T-helper 2 cell (primary cell): ENCODE results near the gene MYBBP1A.
"Not testable (repeated sequence)": the region's sequence is repeated elsewhere in the genome, so short reads cannot be mapped to it uniquely, and the experiment has no call there.

Source experiments
- DNase-seq, 5 experiments: peaks; one replicate each; pipeline versions ENCODE4 v3.0.0 to v3.0.0-alpha.2; 2012 to 2022

Gene MYBBP1A

DNA sequence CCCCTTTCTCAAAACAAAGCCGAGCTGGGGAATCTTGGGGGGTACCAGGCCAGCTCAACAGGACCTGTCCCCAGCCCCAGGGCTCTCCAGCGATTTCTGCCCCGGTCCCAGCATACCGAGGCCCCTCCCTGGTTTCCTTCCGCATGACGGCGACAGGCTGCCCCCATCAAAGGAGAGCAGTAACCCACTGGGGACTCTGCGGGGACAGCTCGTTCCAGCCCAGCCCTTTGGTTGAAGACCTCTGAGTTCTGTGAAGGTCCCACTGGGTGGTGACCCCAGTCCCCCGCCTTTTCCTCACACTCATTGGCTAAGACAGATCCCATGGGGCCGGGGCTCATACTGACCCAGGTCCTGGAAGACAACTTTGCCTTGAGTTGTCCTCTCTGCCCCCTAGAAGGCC is 33.2 kb upstream of the MYBBP1A start:
- no peak for DNase-seq

DNA sequence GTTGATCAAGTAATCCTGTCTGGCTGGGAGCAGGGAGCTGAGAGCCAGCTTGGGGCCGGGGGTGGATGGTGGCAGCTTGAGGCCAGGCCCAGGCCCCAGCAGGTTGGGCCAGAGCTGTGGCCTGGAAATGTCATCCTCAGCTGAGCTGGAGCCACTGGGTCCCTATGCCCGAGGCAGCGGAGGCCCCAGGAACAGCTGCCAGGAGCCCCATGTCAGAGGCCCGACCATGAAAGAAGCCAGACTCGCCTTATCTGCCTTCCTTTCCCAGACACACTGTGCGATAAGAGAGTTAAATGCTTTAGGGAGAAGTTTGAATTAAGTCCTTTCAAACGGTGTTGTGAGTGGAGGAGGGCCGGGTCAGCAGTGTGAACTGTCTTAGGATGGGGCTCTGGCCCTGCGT is 32.6 kb upstream of the MYBBP1A start:
- no peak for DNase-seq

DNA sequence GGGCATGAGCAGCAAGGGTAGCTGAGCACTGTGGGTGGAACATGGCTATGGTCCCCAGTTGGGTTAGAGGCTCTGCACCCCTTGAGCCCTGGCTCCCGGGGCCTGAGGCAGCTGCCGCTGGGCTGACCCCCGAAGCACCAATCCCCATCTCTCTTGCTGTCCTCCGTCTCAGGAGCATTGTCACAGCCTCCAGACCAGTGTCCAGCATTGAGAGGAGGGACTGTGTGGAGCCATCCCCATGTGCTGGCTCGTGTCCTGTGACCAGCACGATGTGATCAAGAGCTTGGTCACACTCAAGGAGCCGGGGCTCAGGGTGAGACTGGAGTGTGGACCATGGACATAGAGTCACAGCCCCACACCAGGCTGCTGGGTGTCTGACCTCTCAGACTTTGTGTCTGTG is 32.0 kb upstream of the MYBBP1A start:
- DNase-seq = no peak

DNA sequence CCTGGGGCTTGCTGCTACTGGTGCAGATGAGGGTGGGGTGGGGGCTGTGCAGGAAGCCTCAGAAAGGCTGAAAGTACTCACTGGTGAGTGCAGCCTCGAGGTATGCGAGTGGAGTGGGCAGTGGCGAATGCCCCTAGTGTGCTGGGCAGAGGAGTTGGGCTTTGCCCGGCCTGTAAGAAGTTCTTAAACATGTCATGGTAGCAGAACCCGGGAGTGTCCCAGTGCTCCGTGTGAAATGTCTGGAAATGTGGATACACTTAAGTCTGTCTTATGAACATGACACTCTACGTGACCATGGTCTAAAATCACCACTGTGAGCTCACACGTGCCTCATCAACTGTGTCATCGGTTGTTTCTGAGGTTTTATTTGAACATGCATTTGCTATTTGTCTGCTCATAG is 30.9 kb upstream of the MYBBP1A start:
- DNase-seq = no peak

DNA sequence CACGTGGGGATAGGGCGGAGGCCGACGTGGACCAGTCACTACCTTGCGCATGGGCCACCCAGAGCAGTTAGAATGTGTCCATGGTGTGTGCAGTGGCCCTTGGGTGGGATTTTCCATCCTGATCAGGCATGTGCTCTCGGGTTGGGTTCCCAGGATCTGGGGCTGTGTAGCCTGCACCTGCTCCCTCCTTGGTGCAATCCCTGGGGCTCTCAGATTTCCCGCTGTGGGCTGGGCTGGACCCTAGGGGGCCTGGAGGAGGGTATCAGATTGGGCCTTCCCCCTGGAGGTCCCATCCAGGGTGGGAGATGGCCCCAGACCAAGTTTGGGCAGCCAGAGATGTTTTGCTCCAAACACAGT is 30.4 kb upstream of the MYBBP1A start:
- DNase-seq = no peak

DNA sequence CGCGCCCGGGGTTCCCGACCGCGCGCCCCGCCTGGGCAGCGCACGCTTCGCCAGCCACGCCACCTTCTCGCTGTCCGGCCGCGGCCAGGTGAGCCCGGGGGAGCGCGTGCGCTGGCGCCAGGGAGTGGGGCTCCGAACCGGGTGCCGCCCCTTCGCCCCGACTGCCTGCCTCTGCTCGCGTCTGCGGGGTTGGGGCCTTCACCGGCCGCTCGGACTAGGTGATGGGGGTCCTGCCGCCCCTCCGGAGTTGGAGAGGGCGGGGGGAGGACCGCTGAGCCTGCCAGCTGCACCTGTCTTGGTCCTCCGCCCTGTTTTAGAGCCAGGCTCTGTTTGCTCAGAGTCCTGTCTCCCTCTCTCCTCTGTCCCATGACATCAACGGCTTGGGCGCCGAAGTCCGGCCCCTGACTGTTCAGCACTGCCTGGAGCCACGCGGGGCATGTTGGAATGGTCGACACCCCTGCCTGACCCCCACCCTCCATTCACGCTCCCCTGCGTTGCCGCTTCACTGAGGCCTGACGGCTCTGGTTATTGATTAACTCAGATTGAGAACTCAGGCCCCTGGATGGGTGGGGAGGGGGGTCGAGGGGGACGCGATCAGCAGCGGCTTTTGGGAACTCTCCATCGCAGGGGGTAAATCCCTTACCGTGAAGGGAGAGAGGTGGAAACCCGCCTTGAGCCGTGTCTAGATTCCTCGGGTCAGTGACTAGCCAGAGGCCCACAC is 29.9 kb upstream of the MYBBP1A start:
- DNase-seq = no peak

DNA sequence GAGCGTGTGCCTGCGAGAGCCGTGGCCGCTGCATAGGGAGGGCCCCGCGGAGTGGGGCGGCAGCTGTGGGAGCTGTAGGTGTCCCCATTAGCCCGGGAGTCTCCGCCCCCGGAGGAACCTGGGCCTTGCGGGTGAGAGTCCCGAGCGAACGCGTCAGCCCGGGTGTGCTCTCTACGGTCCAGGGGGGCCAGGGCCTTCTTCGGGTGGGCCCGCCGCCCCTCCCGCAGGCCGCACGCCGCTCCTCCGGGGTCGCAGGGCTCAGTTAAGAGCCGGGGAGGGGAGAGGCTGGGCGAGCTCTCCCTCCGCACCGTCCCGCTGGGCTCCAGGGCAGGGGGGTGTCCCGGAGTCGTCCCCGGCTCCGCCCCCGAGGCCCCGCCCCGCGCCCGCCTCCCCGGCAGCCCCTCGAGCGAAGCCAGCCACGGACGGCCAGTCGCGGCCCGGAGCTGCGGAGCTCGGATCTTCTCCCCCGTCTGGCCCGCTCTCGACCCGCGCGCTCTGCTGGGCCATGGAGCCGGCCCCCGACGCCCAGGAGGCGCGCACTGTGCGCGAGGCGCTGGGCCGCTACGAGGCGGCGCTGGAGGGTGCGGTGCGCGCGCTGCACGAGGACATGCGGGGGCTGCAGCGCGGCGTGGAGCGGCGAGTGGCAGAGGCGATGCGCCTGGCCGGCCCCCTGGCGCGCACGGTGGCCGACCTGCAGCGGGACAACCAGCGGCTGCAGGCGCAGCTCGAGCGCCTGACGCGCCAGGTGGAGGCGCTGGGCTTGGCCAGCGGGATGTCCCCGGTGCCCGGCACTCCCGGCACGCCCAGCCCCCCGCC is 29.1 kb upstream of the MYBBP1A start, which contains the start of gene SMTNL2:
SMTNL2 (plus strand) TSS at position 429 of the 816 bp plus-strand sequence; CDS start at position 506, 77 bp downstream.
- DNase-seq = peak in 1 of 5 experiments; percentile 13

DNA sequence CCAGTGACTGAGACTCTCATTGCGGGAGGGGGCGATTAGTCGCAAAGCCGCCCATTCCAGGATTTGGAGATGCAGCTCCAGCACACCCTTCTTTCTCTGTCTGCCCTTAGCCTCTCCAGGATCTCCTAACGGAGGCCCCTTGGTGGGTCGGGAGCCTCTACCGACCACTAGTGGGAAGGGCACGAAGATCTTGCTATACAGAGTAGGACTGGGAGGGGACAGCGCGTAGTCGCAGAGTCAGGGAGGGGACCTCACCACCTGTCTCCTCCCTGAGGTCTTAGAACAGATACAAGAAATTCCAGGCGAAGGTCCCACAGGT is 28.6 kb upstream of the MYBBP1A start:
- DNase-seq = no peak

DNA sequence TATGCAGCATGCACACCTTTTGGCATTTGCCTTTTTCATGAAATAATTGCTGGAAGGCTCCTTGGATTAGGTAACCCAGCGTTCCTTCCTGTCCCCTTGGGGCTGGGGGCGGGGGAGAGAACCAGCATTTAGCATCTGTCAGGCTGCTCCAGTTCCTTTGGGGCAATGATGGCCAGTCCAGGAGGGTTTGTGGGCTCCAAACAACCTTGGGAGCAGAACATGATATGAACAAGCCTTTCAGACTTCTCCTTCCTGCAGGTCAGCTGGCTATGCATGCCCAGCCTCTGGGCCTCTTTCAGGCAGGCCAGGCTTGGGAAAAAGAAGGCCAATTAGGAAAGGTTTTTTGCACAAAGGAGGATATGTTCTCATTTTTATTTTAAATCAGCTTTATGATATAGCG is 28.0 kb upstream of the MYBBP1A start:
- no peak for DNase-seq

DNA sequence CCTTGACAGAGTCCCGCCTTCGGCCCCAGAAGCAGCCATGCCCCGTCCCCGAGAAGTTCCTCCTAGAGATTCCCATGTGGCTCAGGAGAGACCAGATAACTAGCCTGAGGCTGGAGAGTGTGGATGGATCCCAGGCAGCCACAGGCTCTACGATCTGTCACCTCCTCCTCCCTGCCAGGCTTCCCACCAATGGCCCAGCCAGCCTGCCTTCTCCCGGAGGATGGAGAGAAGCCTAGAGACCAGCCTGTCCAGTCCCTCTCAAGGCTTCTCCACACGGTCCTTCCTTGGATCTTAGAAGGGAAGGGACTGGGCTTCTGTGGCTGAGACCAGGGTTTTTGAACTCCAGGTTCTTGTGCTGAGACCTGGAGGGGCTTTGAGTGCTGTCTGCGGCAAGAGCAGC is 27.5 kb upstream of the MYBBP1A start:
- DNase-seq = no peak

DNA sequence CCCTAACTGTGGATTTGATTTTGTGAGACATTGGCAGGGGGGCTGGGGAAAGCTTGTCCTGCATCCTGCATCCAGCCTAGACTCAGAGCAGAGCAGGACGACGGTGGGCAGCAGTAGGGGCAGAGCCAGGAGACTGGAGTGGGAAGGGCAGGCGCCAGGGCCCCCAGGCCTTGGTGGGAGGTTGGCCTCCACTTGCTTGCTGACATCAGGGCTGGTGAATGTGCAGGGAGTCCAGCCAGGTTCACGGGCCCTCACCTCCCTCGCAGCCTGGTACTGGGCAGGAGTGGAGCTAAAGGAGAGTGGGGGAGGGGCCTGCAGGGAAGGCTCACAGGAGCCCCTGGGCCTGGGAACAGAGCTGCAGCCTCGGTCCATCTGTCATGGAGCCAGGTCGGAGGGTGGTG is 26.9 kb upstream of the MYBBP1A start:
- no peak for DNase-seq

DNA sequence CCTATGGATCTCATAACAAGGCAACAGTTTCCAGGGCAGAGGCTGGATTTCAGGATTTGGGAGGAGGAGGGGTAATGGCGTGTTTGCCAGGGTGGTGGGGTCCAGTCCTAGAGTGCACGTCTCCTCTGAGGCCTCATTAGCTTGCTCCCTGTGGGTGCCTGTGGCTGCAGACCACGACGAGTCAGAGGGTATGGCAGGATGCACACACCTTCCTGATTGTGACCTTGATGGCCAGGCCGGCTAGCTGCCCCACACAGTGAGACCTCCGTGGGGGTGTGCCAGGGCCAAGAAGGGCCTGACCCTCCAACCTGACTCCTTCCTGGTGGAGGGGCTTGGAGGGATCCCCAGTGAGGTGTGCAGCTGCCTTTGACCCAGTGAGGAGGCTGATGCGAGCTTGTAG is 25.1 kb upstream of the MYBBP1A start:
- no peak for DNase-seq

DNA sequence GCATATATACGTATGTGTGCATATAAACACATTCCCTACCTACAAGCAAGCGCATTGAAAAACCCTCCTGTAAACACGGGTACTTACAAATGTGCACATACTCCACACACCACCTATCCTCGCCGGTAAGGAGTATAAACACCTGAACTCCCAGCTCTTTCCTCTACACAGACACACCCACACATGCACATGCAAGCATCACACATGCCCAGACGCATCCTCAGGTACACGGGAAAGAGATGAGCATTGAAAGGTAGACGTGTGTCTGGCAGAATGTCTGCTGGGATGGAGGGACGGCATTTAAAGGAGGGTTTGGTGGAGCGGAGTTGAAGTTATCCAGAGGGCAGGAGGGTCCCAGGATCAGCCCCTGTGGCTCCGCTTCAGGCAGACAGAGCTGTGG is 24.5 kb upstream of the MYBBP1A start:
- no peak for DNase-seq

DNA sequence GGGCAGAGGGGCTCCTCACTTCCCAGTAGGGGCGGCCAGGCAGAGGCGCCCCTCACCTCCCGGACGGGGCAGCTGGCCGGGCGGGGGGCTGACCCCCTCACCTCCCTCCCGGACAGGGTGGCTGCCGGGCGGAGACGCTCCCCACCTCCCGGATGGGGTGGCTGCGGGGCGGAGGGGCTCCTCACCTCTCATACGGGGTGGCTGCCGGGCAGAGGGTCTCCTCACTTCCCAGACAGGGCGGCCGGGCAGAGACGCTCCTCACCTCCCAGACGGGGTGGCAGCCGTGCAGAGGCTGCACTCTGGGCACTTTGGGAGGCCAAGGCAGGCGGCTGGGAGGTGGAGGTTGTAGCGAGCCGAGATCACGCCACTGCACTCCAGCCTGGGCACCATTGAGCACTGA is 23.2 kb upstream of the MYBBP1A start:
- DNase-seq = not testable (repeated sequence)

DNA sequence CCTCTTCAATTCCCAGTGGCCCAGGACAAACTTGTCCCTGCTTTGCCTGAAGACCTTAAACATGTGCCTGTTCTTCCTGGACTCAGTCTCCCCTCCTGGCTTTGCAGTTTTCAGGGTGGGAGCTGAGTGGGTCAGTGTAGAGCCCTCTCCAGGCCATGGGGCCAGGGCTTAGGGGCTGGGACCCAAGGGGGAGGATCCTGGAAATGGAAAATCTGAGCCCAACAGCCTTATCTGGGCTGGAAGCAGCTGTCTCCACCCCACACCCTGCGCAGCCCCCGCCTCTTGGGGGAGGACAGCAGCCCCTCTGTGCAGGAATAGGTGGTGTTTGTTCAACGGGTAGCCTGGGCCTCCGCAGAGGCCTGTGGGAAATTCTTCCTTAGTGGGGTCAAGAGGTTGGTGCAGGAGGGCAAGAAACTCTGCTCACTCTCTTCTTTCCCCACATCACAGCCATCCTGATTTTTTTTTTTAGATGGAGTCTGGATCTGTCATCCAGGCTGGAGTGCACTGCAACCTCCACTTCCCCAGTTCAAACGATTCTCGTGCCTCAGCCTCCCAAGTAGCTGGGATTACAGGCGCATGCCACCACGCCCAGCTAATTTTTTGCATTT is 22.3 kb upstream of the MYBBP1A start:
- no peak for DNase-seq

DNA sequence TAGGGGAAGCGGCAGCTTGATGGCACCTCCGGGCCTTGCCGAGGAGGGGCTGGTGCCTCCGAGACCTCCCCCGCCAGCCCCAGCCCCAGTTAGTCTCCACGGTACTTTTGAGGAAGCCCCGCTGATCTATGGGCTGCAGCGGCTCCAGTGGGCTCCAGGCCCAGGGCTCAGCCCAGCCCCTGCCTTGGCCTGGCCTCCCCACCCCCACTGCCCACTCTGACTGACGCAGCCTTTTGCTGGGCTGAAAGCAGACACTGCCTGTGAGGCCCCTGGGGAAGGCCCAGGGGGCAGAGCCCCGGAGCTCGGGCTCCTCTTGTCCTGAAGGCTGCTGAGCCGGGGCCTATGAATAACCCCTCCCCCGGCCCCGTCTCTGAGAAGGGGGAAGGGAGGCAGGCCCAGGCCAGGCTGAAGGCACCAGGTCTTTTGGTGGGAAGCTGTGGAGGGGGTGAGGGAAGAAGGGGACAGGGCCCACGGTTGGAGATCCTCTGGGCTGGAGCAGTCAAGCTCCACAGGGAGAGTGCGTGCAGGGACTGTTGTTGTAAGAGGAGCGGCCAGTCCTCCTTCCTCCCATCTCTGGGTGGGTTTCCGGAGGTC is 21.6 kb upstream of the MYBBP1A start:
- DNase-seq = no peak

DNA sequence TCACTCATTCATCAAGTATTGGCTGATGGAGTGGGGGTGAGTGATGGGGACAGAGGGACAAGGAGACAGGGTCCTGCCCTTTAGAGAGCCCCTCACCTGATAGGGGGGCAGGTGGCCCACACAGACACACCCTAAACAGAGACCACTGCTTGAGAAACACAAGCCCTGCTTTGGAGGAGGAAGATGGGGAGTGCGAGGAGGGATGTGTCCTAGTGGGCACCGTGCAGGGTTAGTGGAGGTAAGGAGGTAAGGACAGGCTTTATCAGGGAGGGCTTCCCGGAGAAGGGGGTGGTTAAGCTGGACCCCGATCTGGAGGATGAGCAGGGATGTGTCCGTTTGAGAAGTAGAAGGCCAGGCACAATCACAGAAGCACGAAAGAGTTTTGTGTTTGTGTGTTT is 21.0 kb upstream of the MYBBP1A start:
- no peak for DNase-seq

DNA sequence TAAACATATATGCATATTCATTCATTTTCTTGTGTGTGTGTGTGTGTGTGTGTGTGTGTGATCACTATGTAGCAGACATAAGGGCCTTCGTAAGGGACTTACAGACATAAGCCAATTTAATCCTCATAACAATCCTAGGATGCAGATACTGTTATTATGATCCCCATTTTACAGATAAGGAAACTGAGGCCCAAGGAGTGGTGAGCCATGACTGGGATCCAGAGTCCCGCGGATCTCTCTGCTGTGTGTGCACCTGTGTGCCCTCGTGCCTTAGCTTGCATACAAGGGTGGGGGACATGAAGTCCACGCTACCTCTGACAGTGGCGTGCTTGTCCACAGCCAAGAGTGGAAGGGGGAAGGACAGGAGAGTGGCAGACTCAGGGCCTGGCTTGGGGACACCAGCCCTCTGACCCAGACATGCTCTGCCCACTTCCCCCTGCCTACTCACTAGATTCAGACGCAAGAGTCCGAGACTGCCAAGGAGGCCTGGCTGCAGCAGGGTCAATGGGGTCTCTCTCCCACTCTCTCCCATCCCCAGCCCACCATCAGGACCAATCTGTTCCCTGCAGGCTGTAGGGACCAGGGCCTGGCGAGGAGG is 19.4 kb upstream of the MYBBP1A start:
- no peak for DNase-seq

DNA sequence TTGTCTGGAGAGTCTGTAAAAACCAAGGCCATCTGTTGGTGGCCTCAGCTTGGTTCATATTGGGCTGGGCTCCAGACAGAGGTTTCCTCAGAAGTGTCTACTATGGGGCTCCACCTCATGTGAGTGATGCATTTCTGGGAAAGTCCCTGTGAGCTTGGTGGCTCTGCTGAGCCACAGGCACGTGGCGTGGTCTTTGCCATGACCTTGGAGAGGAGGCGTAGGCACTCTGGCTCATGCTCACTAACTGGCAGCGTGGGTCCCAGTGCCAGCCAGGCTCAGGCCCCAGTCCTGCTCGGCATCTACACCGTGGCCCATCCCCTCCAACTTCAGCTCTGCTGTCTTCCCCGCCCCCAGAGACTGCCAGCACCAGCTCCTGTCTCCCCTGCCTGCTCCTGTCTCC is 18.5 kb upstream of the MYBBP1A start:
- peak in 3 of 5 experiments; percentile 19 to 83 (median 60) for DNase-seq

DNA sequence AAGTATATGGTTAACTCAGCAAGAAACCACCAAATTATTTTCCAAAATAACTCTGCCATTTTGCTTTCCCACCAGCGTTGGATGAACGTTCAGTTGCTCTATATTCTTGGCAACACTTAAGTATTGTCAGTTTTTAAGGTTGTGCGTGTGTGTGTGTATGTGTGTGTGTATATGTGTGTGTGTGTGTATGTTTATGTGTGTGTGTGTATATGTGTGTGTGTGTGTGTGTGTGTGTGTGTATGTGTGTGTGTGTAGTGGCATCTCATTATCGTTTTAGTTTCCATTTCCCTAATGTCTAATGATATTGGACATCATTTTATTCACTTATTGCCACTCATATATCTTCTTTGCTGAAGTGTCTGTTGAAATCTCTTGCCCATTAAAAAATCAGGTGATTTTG is 17.9 kb upstream of the MYBBP1A start:
- DNase-seq = no peak

DNA sequence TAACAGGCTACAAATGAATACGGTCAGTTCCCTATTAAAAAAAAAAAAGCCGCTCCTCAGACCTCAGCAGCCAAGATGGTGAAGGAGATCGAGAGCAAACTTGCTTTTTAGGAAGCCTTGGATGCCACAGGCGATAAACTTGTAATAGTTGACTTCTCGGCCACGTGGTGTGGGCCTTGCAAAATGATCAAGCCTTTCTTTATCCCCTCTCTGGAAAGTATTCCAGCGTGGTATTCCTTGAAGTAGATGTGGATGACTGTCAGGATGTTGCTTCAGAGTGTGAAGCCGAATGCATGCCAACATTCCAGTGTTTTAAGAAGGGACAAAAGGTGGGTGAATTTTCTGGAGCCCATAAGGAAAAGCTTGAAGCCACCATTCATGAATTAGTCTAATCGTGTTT is 16.9 kb upstream of the MYBBP1A start:
- DNase-seq = no peak

DNA sequence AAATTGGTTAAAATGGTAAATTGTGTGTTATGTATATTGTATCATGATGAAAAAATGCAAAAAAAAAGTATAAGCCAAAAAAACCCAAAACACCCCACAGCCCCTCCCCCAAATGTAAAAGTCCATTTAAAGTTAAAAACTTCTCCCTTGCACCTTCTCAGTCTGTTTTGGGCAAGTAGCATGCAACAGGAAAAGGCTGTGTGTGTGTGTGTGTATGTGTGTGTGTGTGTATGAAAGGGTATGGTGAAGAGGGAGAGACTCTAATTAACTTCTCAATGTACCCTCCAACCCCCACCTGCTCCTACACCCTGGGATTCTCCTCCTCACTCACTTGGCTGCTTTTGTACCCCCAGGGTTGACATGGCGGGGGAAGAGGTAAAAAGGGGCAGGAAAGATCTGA is 14.4 kb upstream of the MYBBP1A start:
- DNase-seq = peak in 1 of 5 experiments; percentile 55

DNA sequence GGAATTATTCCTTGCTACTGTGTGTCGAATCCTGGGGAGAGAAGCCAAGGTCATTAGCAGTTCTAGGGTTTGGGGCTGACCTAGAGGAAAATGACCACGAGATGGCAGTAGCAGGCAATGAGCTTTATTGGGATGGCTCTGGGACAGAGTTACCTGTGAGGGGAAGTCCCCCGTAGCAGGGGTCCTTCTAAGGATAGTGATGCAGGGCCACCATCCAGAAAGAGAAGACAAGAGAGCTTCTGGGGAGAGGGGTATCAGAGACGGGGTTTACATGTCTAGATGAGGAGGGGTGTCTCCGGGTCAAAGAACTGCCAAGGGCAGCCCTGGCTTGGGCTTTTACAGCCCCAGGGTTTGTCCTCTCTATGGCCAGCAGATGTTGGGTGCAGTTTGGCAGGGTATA is 11.6 kb upstream of the MYBBP1A start:
- peak in 1 of 5 experiments; percentile 49 for DNase-seq
